Mesendoderm (in vitro differentiated cells): ENCODE results near the gene LMBRD1.
A peak's percentile ranks its signal among the peaks of the same experiment; 100 is the strongest.

Experiments used
- DNase-seq: peaks from one replicate; pipeline ENCODE4 v3.0.0; 2013
- H2AK5ac ChIP-seq: 2 replicates; pipeline ENCODE4 v1.6.1; 2013; ENCODE audit warnings: low read length, inconsistent platforms
- H2BK120ac ChIP-seq: 2 replicates; pipeline ENCODE4 v1.6.1; 2013; ENCODE audit warnings: low read depth, mild to moderate bottlenecking, low read length, moderate library complexity, mixed read lengths
- H2BK15ac ChIP-seq: replicated peaks from 2 replicates; pipeline ENCODE4 v1.6.1; 2013; ENCODE audit warnings: low read depth, mild to moderate bottlenecking, moderate library complexity
- H2BK5ac ChIP-seq: 2 replicates; pipeline ENCODE4 v1.6.1; 2013; ENCODE audit warnings: low read length, inconsistent platforms
- H3K18ac ChIP-seq: 2 replicates; pipeline ENCODE4 v1.6.1; 2013; ENCODE audit warnings: mild to moderate bottlenecking, low read length, mixed read lengths
- H3K23ac ChIP-seq: one replicate; pipeline ENCODE4 v1.6.1; 2013; ENCODE audit warnings: low read length
- H3K27ac ChIP-seq: 2 replicates; pipeline ENCODE4 v1.5.1; 2013; ENCODE audit warnings: low read depth, mild to moderate bottlenecking, inconsistent platforms, low read length, moderate library complexity
- H3K27me3 ChIP-seq: 2 replicates; pipeline ENCODE4 v1.6.1; 2013; ENCODE audit warnings: low read length, control low read depth, mild to moderate bottlenecking, inconsistent platforms; ENCODE audit not compliant: insufficient read depth, poor library complexity
- H3K36me3 ChIP-seq: 2 replicates; pipeline ENCODE4 v1.6.1; 2013; ENCODE audit warnings: low read length, inconsistent platforms; ENCODE audit not compliant: control insufficient read depth, insufficient read depth
- H3K4ac ChIP-seq: one replicate; pipeline ENCODE4 v1.6.1; 2013; ENCODE audit warnings: low read depth, mild to moderate bottlenecking, low read length, moderate library complexity
- H3K4me1 ChIP-seq: 2 replicates; pipeline ENCODE4 v1.6.1; 2013; ENCODE audit warnings: low read depth, low read length, inconsistent platforms; ENCODE audit not compliant: control insufficient read depth
- H3K4me2 ChIP-seq: 2 replicates; pipeline ENCODE4 v1.6.1; 2013; ENCODE audit warnings: low read length
- H3K4me3 ChIP-seq: 2 replicates; pipeline ENCODE4 v1.5.1; 2013; ENCODE audit warnings: mild to moderate bottlenecking, low read length
- H3K56ac ChIP-seq: one replicate; pipeline ENCODE4 v1.6.1; 2013; ENCODE audit warnings: low read length
- H3K79me1 ChIP-seq: 2 replicates; pipeline ENCODE4 v1.6.1; 2013; ENCODE audit warnings: low read length, inconsistent platforms
- H3K79me2 ChIP-seq: 2 replicates; pipeline ENCODE4 v1.6.1; 2013; ENCODE audit warnings: mild to moderate bottlenecking, low read length; ENCODE audit not compliant: control insufficient read depth, insufficient read depth
- H3K9ac ChIP-seq: 2 replicates; pipeline ENCODE4 v1.6.1; 2013; ENCODE audit warnings: low read length, inconsistent platforms
- H4K5ac ChIP-seq: one replicate; pipeline ENCODE4 v1.6.1; 2013; ENCODE audit warnings: low read length
- H4K8ac ChIP-seq: one replicate; pipeline ENCODE4 v1.6.1; 2013; ENCODE audit warnings: low read depth, mild to moderate bottlenecking, control low read depth, low read length, moderate library complexity
- WGBS: extraction: QIAGEN DNeasy Blood & Tissue Kit; methylation state at CpG from one replicate; pipeline ENCODE4 v1.1.7; 2013; ENCODE audit warnings: low lambda C conversion rate, missing lambda C conversion rate; ENCODE audit not compliant: insufficient coverage; ENCODE audit errors: extremely low coverage; 5-methylcytosine and 5-hydroxymethylcytosine counted together

The LMBRD1 gene

GRCh38 chr6:69819138-69819537 lies 22.3 kb upstream of the LMBRD1 start:
- Histone ChIP-seq H2BK120ac (no peak overlapping the region), H3K18ac (no peak overlapping the region), H3K9ac (no peak overlapping the region), H3K4me3 (no peak overlapping the region), H3K4me2 (no peak overlapping the region), H3K79me1 (no peaks in the 10 kb centered on the region), H2BK5ac (no peak overlapping the region), H3K27ac (no peak overlapping the region), H3K4ac (no peak overlapping the region), H2BK15ac (no peak overlapping the region), H3K4me1 (no peaks in the 10 kb centered on the region), H4K5ac (no peak overlapping the region), H4K8ac (no peak overlapping the region), H3K79me2 (no peaks in the 10 kb centered on the region), H3K56ac (no peak overlapping the region), H3K23ac (no peak overlapping the region), H3K27me3 (no peaks in the 10 kb centered on the region), H3K36me3 (no peaks in the 10 kb centered on the region), H2AK5ac (no peak overlapping the region)
- no CpG with 5 or more reads among the region's 4 CpGs for WGBS
- DNase-seq, result no peak

GRCh38 chr6:69818223-69818930 lies 21.6 kb upstream of the LMBRD1 start:
- no peak overlapping the region for H4K5ac ChIP-seq
- WGBS, result no CpG with 5 or more reads among the region's 2 CpGs
- H3K79me1 ChIP-seq, result no peaks in the 10 kb centered on the region
- H3K56ac ChIP-seq, result no peak overlapping the region
- no peak overlapping the region for H2BK120ac ChIP-seq
- H2BK5ac ChIP-seq, result no peak overlapping the region
- no peak overlapping the region for H3K4me3 ChIP-seq
- no peak overlapping the region for H3K4ac ChIP-seq
- peak overlapping the region; percentile 74 for H2BK15ac ChIP-seq
- no peak overlapping the region for H3K23ac ChIP-seq
- H3K36me3 ChIP-seq, result no peaks in the 10 kb centered on the region
- no peak for DNase-seq
- no peak overlapping the region for H3K27ac ChIP-seq
- H3K27me3 ChIP-seq, result no peaks in the 10 kb centered on the region
- no peak overlapping the region for H4K8ac ChIP-seq
- H2AK5ac ChIP-seq, result no peak overlapping the region
- H3K18ac ChIP-seq, result no peak overlapping the region
- H3K79me2 ChIP-seq, result no peaks in the 10 kb centered on the region
- H3K9ac ChIP-seq, result no peak overlapping the region
- H3K4me1 ChIP-seq, result peaks cover 2% of the 10 kb centered on the region
- no peak overlapping the region for H3K4me2 ChIP-seq

- no peak overlapping the region for H4K5ac ChIP-seq
- no peak overlapping the region for H3K23ac ChIP-seq
- no peak overlapping the region for H3K4ac ChIP-seq
- H2BK120ac ChIP-seq, result no peak overlapping the region
- H4K8ac ChIP-seq, result no peak overlapping the region
- H3K56ac ChIP-seq, result no peak overlapping the region
- H2AK5ac ChIP-seq, result no peak overlapping the region
- H3K4me2 ChIP-seq, result no peak overlapping the region
- H2BK5ac ChIP-seq, result no peak overlapping the region
- no peak overlapping the region for H3K27ac ChIP-seq
- H3K36me3 ChIP-seq, result no peaks in the 10 kb centered on the region
- no peak overlapping the region for H3K4me3 ChIP-seq
- no peaks in the 10 kb centered on the region for H3K79me2 ChIP-seq
- peaks cover 2% of the 10 kb centered on the region for H3K4me1 ChIP-seq
- no peaks in the 10 kb centered on the region for H3K27me3 ChIP-seq
- no peak overlapping the region for H3K9ac ChIP-seq
- H2BK15ac ChIP-seq, result no peak overlapping the region
- H3K79me1 ChIP-seq, result no peaks in the 10 kb centered on the region
- no peak overlapping the region for H3K18ac ChIP-seq
- DNase-seq, result no peak
Measured at GRCh38 chr6:69817358-69817757, 20.5 kb upstream of the LMBRD1 start.

GRCh38 chr6:69816569-69816968 lies 19.8 kb upstream of the LMBRD1 start:
- Histone ChIP-seq H3K4me3 (no peak overlapping the region), H3K36me3 (no peaks in the 10 kb centered on the region), H2BK120ac (no peak overlapping the region), H4K5ac (no peak overlapping the region), H3K23ac (no peak overlapping the region), H3K18ac (no peak overlapping the region), H3K4me1 (peaks cover 2% of the 10 kb centered on the region), H3K9ac (no peak overlapping the region), H3K4me2 (no peak overlapping the region), H2BK5ac (no peak overlapping the region), H3K79me1 (no peaks in the 10 kb centered on the region), H3K79me2 (no peaks in the 10 kb centered on the region), H3K4ac (peak overlapping the region; percentile 16), H2AK5ac (no peak overlapping the region), H2BK15ac (peak overlapping the region; percentile 19), H3K27me3 (no peaks in the 10 kb centered on the region), H3K27ac (no peak overlapping the region), H3K56ac (no peak overlapping the region), H4K8ac (no peak overlapping the region)
- DNase-seq, result peak; percentile 66
- WGBS, result no CpG with 5 or more reads among the region's 3 CpGs

- Histone ChIP-seq H4K5ac (no peak overlapping the region), H3K18ac (peak overlapping the region; percentile 87), H2BK120ac (peak overlapping the region; percentile 74), H3K4me3 (no peak overlapping the region), H3K23ac (no peak overlapping the region), H3K79me2 (no peaks in the 10 kb centered on the region), H3K27me3 (no peaks in the 10 kb centered on the region), H3K56ac (peak overlapping the region; percentile 2), H2BK5ac (peak overlapping the region; percentile 36), H2AK5ac (no peak overlapping the region), H4K8ac (no peak overlapping the region), H3K27ac (no peak overlapping the region), H3K4me1 (peaks cover 2% of the 10 kb centered on the region), H3K36me3 (no peaks in the 10 kb centered on the region), H3K79me1 (no peaks in the 10 kb centered on the region), H2BK15ac (peak overlapping the region; percentile 19), H3K4me2 (no peak overlapping the region), H3K4ac (no peak overlapping the region), H3K9ac (no peak overlapping the region)
- DNase-seq, result no peak
- WGBS, result no CpG with 5 or more reads among the region's 1 CpG
Measured at GRCh38 chr6:69816026-69816425, 19.2 kb upstream of the LMBRD1 start.

GRCh38 chr6:69813508-69813907 lies 16.7 kb upstream of the LMBRD1 start:
- Histone ChIP-seq H3K18ac (peak overlapping the region; percentile 28), H3K4me1 (peaks cover 2% of the 10 kb centered on the region), H3K79me1 (no peaks in the 10 kb centered on the region), H2AK5ac (no peak overlapping the region), H3K9ac (no peak overlapping the region), H3K4me3 (no peak overlapping the region), H3K79me2 (no peaks in the 10 kb centered on the region), H3K23ac (no peak overlapping the region), H4K5ac (no peak overlapping the region), H3K4me2 (no peak overlapping the region), H3K27ac (no peak overlapping the region), H3K36me3 (no peaks in the 10 kb centered on the region), H2BK5ac (peak overlapping the region; percentile 35), H3K56ac (peak overlapping the region; percentile 58), H4K8ac (no peak overlapping the region), H3K4ac (no peak overlapping the region), H2BK120ac (no peak overlapping the region), H2BK15ac (peak overlapping the region; percentile 85), H3K27me3 (no peaks in the 10 kb centered on the region)
- no peak for DNase-seq
- WGBS, result no CpG with 5 or more reads among the region's 1 CpG
